Mesendoderm (in vitro differentiated cells): ENCODE measurements around the gene LETMD1.

ENCODE experiments used
- DNase-seq: peaks from one replicate; pipeline ENCODE4 v3.0.0; 2013
- H2AK5ac ChIP-seq: 2 replicates; pipeline ENCODE4 v1.6.1; 2013; ENCODE audit warnings: low read length, inconsistent platforms
- H2BK120ac ChIP-seq: 2 replicates; pipeline ENCODE4 v1.6.1; 2013; ENCODE audit warnings: low read depth, mild to moderate bottlenecking, low read length, moderate library complexity, mixed read lengths
- H2BK15ac ChIP-seq: replicated peaks from 2 replicates; pipeline ENCODE4 v1.6.1; 2013; ENCODE audit warnings: low read depth, mild to moderate bottlenecking, moderate library complexity
- H2BK5ac ChIP-seq: 2 replicates; pipeline ENCODE4 v1.6.1; 2013; ENCODE audit warnings: low read length, inconsistent platforms
- H3K18ac ChIP-seq: 2 replicates; pipeline ENCODE4 v1.6.1; 2013; ENCODE audit warnings: mild to moderate bottlenecking, low read length, mixed read lengths
- H3K23ac ChIP-seq: one replicate; pipeline ENCODE4 v1.6.1; 2013; ENCODE audit warnings: low read length
- H3K27ac ChIP-seq: 2 replicates; pipeline ENCODE4 v1.5.1; 2013; ENCODE audit warnings: low read depth, mild to moderate bottlenecking, inconsistent platforms, low read length, moderate library complexity
- H3K27me3 ChIP-seq: 2 replicates; pipeline ENCODE4 v1.6.1; 2013; ENCODE audit warnings: low read length, control low read depth, mild to moderate bottlenecking, inconsistent platforms; ENCODE audit not compliant: insufficient read depth, poor library complexity
- H3K36me3 ChIP-seq: 2 replicates; pipeline ENCODE4 v1.6.1; 2013; ENCODE audit warnings: low read length, inconsistent platforms; ENCODE audit not compliant: control insufficient read depth, insufficient read depth
- H3K4ac ChIP-seq: one replicate; pipeline ENCODE4 v1.6.1; 2013; ENCODE audit warnings: low read depth, mild to moderate bottlenecking, low read length, moderate library complexity
- H3K4me1 ChIP-seq: 2 replicates; pipeline ENCODE4 v1.6.1; 2013; ENCODE audit warnings: low read depth, low read length, inconsistent platforms; ENCODE audit not compliant: control insufficient read depth
- H3K4me2 ChIP-seq: 2 replicates; pipeline ENCODE4 v1.6.1; 2013; ENCODE audit warnings: low read length
- H3K4me3 ChIP-seq: 2 replicates; pipeline ENCODE4 v1.5.1; 2013; ENCODE audit warnings: mild to moderate bottlenecking, low read length
- H3K56ac ChIP-seq: one replicate; pipeline ENCODE4 v1.6.1; 2013; ENCODE audit warnings: low read length
- H3K79me1 ChIP-seq: 2 replicates; pipeline ENCODE4 v1.6.1; 2013; ENCODE audit warnings: low read length, inconsistent platforms
- H3K79me2 ChIP-seq: 2 replicates; pipeline ENCODE4 v1.6.1; 2013; ENCODE audit warnings: mild to moderate bottlenecking, low read length; ENCODE audit not compliant: control insufficient read depth, insufficient read depth
- H3K9ac ChIP-seq: 2 replicates; pipeline ENCODE4 v1.6.1; 2013; ENCODE audit warnings: low read length, inconsistent platforms
- H4K5ac ChIP-seq: one replicate; pipeline ENCODE4 v1.6.1; 2013; ENCODE audit warnings: low read length
- H4K8ac ChIP-seq: one replicate; pipeline ENCODE4 v1.6.1; 2013; ENCODE audit warnings: low read depth, mild to moderate bottlenecking, control low read depth, low read length, moderate library complexity
- WGBS: extraction: QIAGEN DNeasy Blood & Tissue Kit; methylation state at CpG from one replicate; pipeline ENCODE4 v1.1.7; 2013; ENCODE audit warnings: low lambda C conversion rate, missing lambda C conversion rate; ENCODE audit not compliant: insufficient coverage; ENCODE audit errors: extremely low coverage; 5-methylcytosine and 5-hydroxymethylcytosine counted together

The LETMD1 gene

GRCh38 chr12:51020448-51021182 lies 27.5 kb upstream of the LETMD1 start:
- no peak overlapping the region for H3K4me3 ChIP-seq
- H2BK120ac ChIP-seq, result no peak overlapping the region
- H3K18ac ChIP-seq, result no peak overlapping the region
- H3K4ac ChIP-seq, result no peak overlapping the region
- WGBS, result no CpG with 5 or more reads among the region's 7 CpGs
- H3K9ac ChIP-seq, result no peak overlapping the region
- no peak overlapping the region for H4K5ac ChIP-seq
- no peak overlapping the region for H3K23ac ChIP-seq
- H3K79me1 ChIP-seq, result peaks cover 14% of the 10 kb centered on the region
- H3K36me3 ChIP-seq, result no peaks in the 10 kb centered on the region
- H2AK5ac ChIP-seq, result no peak overlapping the region
- no peak overlapping the region for H2BK15ac ChIP-seq
- no peak overlapping the region for H4K8ac ChIP-seq
- H3K4me1 ChIP-seq, result peaks cover 3% of the 10 kb centered on the region
- H3K4me2 ChIP-seq, result no peak overlapping the region
- DNase-seq, result no peak
- no peak overlapping the region for H3K27ac ChIP-seq
- peaks cover 40% of the 10 kb centered on the region for H3K79me2 ChIP-seq
- no peak overlapping the region for H2BK5ac ChIP-seq
- no peak overlapping the region for H3K56ac ChIP-seq
- no peaks in the 10 kb centered on the region for H3K27me3 ChIP-seq

- H3K4me3 ChIP-seq, result no peak overlapping the region
- no peak overlapping the region for H2BK5ac ChIP-seq
- no peak overlapping the region for H3K4ac ChIP-seq
- no peak overlapping the region for H2AK5ac ChIP-seq
- DNase-seq, result no peak
- no peak overlapping the region for H4K5ac ChIP-seq
- H3K27me3 ChIP-seq, result no peaks in the 10 kb centered on the region
- H2BK15ac ChIP-seq, result no peak overlapping the region
- H2BK120ac ChIP-seq, result no peak overlapping the region
- peaks cover 3% of the 10 kb centered on the region for H3K4me1 ChIP-seq
- peaks cover 14% of the 10 kb centered on the region for H3K79me1 ChIP-seq
- H3K36me3 ChIP-seq, result no peaks in the 10 kb centered on the region
- no peak overlapping the region for H3K9ac ChIP-seq
- H3K23ac ChIP-seq, result no peak overlapping the region
- peaks cover 40% of the 10 kb centered on the region for H3K79me2 ChIP-seq
- H4K8ac ChIP-seq, result no peak overlapping the region
- no peak overlapping the region for H3K18ac ChIP-seq
- no peak overlapping the region for H3K56ac ChIP-seq
- no peak overlapping the region for H3K27ac ChIP-seq
- WGBS, result no CpG with 5 or more reads among the region's 1 CpG
- no peak overlapping the region for H3K4me2 ChIP-seq
Measured at GRCh38 chr12:51021694-51022093, 26.4 kb upstream of the LETMD1 start.

- Histone ChIP-seq H2BK15ac (no peak overlapping the region), H2AK5ac (no peak overlapping the region), H4K5ac (no peak overlapping the region), H3K18ac (no peak overlapping the region), H2BK5ac (no peak overlapping the region), H3K4me2 (no peak overlapping the region), H3K27ac (no peak overlapping the region), H3K36me3 (no peaks in the 10 kb centered on the region), H3K79me1 (peaks cover 14% of the 10 kb centered on the region), H3K9ac (no peak overlapping the region), H3K23ac (peak overlapping the region; percentile 20), H4K8ac (no peak overlapping the region), H3K79me2 (peaks cover 40% of the 10 kb centered on the region), H3K4me1 (peaks cover 3% of the 10 kb centered on the region), H2BK120ac (no peak overlapping the region), H3K4ac (no peak overlapping the region), H3K27me3 (no peaks in the 10 kb centered on the region), H3K4me3 (no peak overlapping the region), H3K56ac (no peak overlapping the region)
- no peak for DNase-seq
- no CpG with 5 or more reads among the region's 4 CpGs for WGBS
Measured at GRCh38 chr12:51023625-51024382, 24.3 kb upstream of the LETMD1 start.

GRCh38 chr12:51025338-51025835 lies 22.7 kb upstream of the LETMD1 start:
- Histone ChIP-seq H3K79me1 (peaks cover 12% of the 10 kb centered on the region), H3K79me2 (peaks cover 35% of the 10 kb centered on the region)
- WGBS, result no CpG with 5 or more reads among the region's 9 CpGs

GRCh38 chr12:51025836-51026638 lies 22.1 kb upstream of the LETMD1 start, which contains the start of gene SLC11A2:
Gene SLC11A2, minus strand, starts transcription at chr12:51026384. Its CDS starts 15,656 bp downstream, at chr12:51010728.
- peak within 1 kb of the TSS; percentile 97 for H3K56ac ChIP-seq
- no CpG with 5 or more reads among the region's 74 CpGs for WGBS
- peak within 1 kb of the TSS; percentile 57 for H3K23ac ChIP-seq

More at GRCh38 chr12:51025338-51025835, 22.7 kb upstream of the LETMD1 start:
- no peaks in the 10 kb centered on the region for H3K36me3 ChIP-seq
- peak overlapping the region; percentile 71 for H3K18ac ChIP-seq
- H3K27ac ChIP-seq, result peak overlapping the region; percentile 95
- peak overlapping the region; percentile 97 for H4K8ac ChIP-seq
- peaks cover 3% of the 10 kb centered on the region for H3K4me1 ChIP-seq
- peak overlapping the region; percentile 16 for H2BK120ac ChIP-seq
- H3K27me3 ChIP-seq, result no peaks in the 10 kb centered on the region
- no peak overlapping the region for H2BK5ac ChIP-seq
- H3K4me3 ChIP-seq, result peak overlapping the region; percentile 31
- H3K9ac ChIP-seq, result peak overlapping the region; percentile 92
- H2BK15ac ChIP-seq, result no peak overlapping the region
- peak overlapping the region; percentile 5 for H3K4ac ChIP-seq
- no peak overlapping the region for H3K23ac ChIP-seq
- peak overlapping the region; percentile 97 for H3K56ac ChIP-seq
- DNase-seq, result no peak
- no peak overlapping the region for H4K5ac ChIP-seq
- peak overlapping the region; percentile 21 for H3K4me2 ChIP-seq
- H2AK5ac ChIP-seq, result no peak overlapping the region

More at GRCh38 chr12:51025836-51026638, 22.1 kb upstream of the LETMD1 start, which contains the start of gene SLC11A2:
- Histone ChIP-seq H3K18ac (peak within 1 kb of the TSS; percentile 71), H3K27me3 (no peaks in the 10 kb centered on the region), H2BK15ac (no peak within 1 kb of the TSS), H3K36me3 (no peaks in the 10 kb centered on the region), H3K4me1 (peaks cover 3% of the 10 kb centered on the region), H4K5ac (no peak within 1 kb of the TSS), H3K79me1 (peaks cover 9% of the 10 kb centered on the region), H2BK120ac (peak within 1 kb of the TSS; percentile 16), H3K4me2 (peak within 1 kb of the TSS; percentile 37), H3K4me3 (peak within 1 kb of the TSS; percentile 31), H2BK5ac (peak within 1 kb of the TSS; percentile 86), H3K79me2 (peaks cover 31% of the 10 kb centered on the region), H3K4ac (peak within 1 kb of the TSS; percentile 5), H2AK5ac (no peak within 1 kb of the TSS), H4K8ac (peak within 1 kb of the TSS; percentile 97), H3K9ac (peak within 1 kb of the TSS; percentile 92), H3K27ac (peak within 1 kb of the TSS; percentile 95)
- DNase-seq, result peak; percentile 98
